Peyer's patch (tissue), 4 donors: Measurements from ENCODE around the gene ENO3.

Experiments
- CTCF ChIP-seq, 6 experiments: fragments of 450-650 bp in 4 of 6; fragments of 200-600 bp in 2 of 6; sonication (generic) in 1 of 6; IDR thresholded peaks; one replicate each; pipeline ENCODE4 v1.5.1; 2017 to 2019; ENCODE audit warnings: antibody characterized with exemption in 6 of 6, mild to moderate bottlenecking in 3 of 6, moderate library complexity in 1 of 6
- POLR2A ChIP-seq, 2 donors: fragments of 450-650 bp; IDR thresholded peaks; one replicate each; pipeline ENCODE4 v1.5.1; 2017; ENCODE audit warnings: antibody characterized with exemption in 2 of 2, mild to moderate bottlenecking in 2 of 2, moderate library complexity in 2 of 2

DNA sequence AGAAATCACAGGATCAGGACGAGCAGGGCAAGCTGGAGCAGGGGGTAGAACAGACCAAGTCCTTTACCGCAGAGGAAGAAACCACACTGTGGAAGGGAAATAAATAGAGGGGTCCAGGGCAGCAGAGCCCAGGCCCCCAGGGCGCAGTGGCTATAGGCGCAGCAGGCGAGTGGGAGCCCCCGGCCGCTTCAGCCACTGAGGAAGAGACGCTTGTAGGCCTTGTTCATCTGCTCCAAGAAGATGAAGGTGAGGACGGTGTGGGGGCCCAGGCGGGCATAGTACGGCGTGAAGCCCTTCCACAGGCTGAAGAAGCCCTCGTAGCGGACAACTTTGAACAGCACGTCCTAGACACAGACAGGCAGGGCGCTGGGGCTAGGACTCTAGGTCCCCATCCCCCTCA lies 13.4 kb upstream of the ENO3 start:
- TF ChIP-seq CTCF (IDR thresholded peaks at IDR 0.05) (no peak), POLR2A (IDR thresholded peaks at IDR 0.05) (no peak)
